Panc1 (cell line): ENCODE measurements around the gene PRKCQ. TPM values are rescaled to one million over a fixed set of nuclear protein-coding genes. Genes with fewer than 3 reads are reported as not detected.

Experiments used
- ATAC-seq: fragments of 200-7000 bp; cut with Tn5 transposase; 2 replicates; pipeline ENCODE4 v1.9.1; 2020; ENCODE audit warnings: mild to moderate bottlenecking, moderate library complexity
- BruUV-seq: library from RNA; stranded (reverse); fragments of 400-500 nt; replicated peaks from 2 replicates; lab custom pipeline; 2021; lab: Mats Ljungman, UMichigan
- CTCF ChIA-PET: fragments of 300-600 bp; sonication (Branson Sonifier 250); formaldehyde crosslinking; loops from one replicate; lab custom pipeline; 2022; ENCODE audit warnings: antibody characterized with exemption; lab: Charles Lee
- POLR2A ChIA-PET: fragments of 300-600 bp; sonication (Branson Sonifier 250); formaldehyde crosslinking; loops from one replicate; lab custom pipeline; 2022; ENCODE audit warnings: antibody characterized with exemption; lab: Charles Lee
- DNase-seq: peaks from one replicate; pipeline ENCODE4 v3.0.0-alpha.2; 2010; ENCODE audit warnings: low read depth, low spot score
- H3K27ac ChIP-seq: 2 replicates; pipeline ENCODE4 v1.5.1; 2011; ENCODE audit warnings: mild to moderate bottlenecking, low read length, inconsistent platforms
- H3K27me3 ChIP-seq: fragments of 200-500 bp; sonication (Bioruptor generic); 2 replicates; pipeline ENCODE4 v1.6.0; 2014; ENCODE audit warnings: low read length, inconsistent platforms; ENCODE audit not compliant: control insufficient read depth, insufficient read depth
- H3K36me3 ChIP-seq: fragments of 200-500 bp; sonication (Bioruptor generic); 2 replicates; pipeline ENCODE4 v1.5.1; 2014; ENCODE audit warnings: inconsistent platforms, mild to moderate bottlenecking, low read length, moderate library complexity; ENCODE audit not compliant: control insufficient read depth, insufficient read depth
- H3K4me1 ChIP-seq: 2 replicates; pipeline ENCODE4 v1.5.1; 2011; ENCODE audit warnings: inconsistent platforms, mild to moderate bottlenecking, low read length, moderate library complexity; ENCODE audit not compliant: control insufficient read depth, insufficient read depth
- H3K4me3 ChIP-seq, 2 experiments: 2 replicates each; pipeline ENCODE4 v1.5.1; 2011 to 2012; ENCODE audit warnings: low read depth in 2 of 2, low read length in 2 of 2, mild to moderate bottlenecking in 2 of 2, inconsistent platforms in 1 of 2, moderate library complexity in 1 of 2
- H3K9me3 ChIP-seq: fragments of 200-500 bp; sonication (Bioruptor generic); 2 replicates; pipeline ENCODE4 v1.5.1; 2014; ENCODE audit warnings: low read depth, mild to moderate bottlenecking, inconsistent platforms, low read length, moderate library complexity; ENCODE audit not compliant: control insufficient read depth, insufficient read depth
- POLR2AphosphoS5 ChIP-seq: IDR thresholded peaks from 2 replicates; pipeline ENCODE4 v1.6.1; 2012; ENCODE audit warnings: mild to moderate bottlenecking, low read depth, low read length, moderate library complexity
- SIN3A ChIP-seq: IDR thresholded peaks from 2 replicates; pipeline ENCODE4 v1.6.1; 2012; ENCODE audit warnings: low read depth, mild to moderate bottlenecking, low read length, moderate library complexity, borderline replicate concordance; ENCODE audit not compliant: insufficient read depth
- TCF7L2 ChIP-seq: IDR thresholded peaks from 2 replicates; pipeline ENCODE4 v1.6.1; 2011; ENCODE audit warnings: mild to moderate bottlenecking, low read depth, low read length, inconsistent platforms
- in situ Hi-C: cut with HindIII; loops from 2 replicates; pipeline ENCODE4 v1.10.0; 2016; ENCODE audit warnings: low sequenced_read_pairs, low pct_unique_long_range_greater_than_20kb
- intact Hi-C: fragments of 100-400 bp; cut with micrococcal nuclease; formaldehyde crosslinking; loops from one replicate; pipeline ENCODE4 v1.10.0; 2022; ENCODE audit not compliant: unreplicated experiment
- total RNA-seq: library from RNA; stranded (reverse); gene quantifications from one replicate; pipeline ENCODE4 v1.2.1, GENCODE V29; 2021; ENCODE audit not compliant: unreplicated experiment
- TF ChIP-seq, protein P1 (sequence below), 2 experiments: IDR thresholded peaks; 2 replicates each; pipeline ENCODE4 v1.6.1; 2011 to 2012; ENCODE audit warnings: low read depth in 2 of 2, control low read depth in 1 of 2, low read length in 1 of 2, mild to moderate bottlenecking in 1 of 2, moderate library complexity in 1 of 2; ENCODE audit not compliant: insufficient read depth in 1 of 2
- TF ChIP-seq, protein P2 (sequence below): fragments of 450-650 bp; IDR thresholded peaks from 2 replicates; pipeline ENCODE4 v1.5.1; 2017; ENCODE audit warnings: mild to moderate bottlenecking

The PRKCQ gene
- total RNA-seq, 1 experiment from 2014 or later = 0.23 TPM

DNA sequence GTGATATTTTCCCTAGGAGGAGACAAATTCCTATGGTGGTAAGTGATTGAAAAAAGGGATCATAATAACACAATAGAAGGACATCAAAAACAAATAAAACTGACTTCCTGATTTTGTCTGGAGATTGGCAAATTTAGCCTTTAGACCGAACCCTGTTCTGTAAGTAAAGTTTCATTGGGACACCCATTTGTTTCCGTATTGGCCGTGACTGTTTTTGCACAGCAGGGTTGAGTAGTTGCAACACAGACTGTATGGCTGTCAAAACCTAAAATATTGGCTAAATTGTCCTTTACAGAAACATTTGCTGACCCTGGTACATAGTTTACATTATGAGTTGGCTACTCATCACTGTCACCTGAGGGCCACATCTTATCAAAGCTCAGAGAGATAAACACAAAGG is 168.6 kb downstream of the PRKCQ start:
- Histone ChIP-seq H3K27me3 (no peaks in the 10 kb centered on the region), H3K4me3 (no peak overlapping the region), H3K36me3 (no peaks in the 10 kb centered on the region), H3K27ac (no peak overlapping the region), H3K4me1 (no peaks in the 10 kb centered on the region), H3K9me3 (no peaks in the 10 kb centered on the region)
- no peak for DNase-seq
- CTCF ChIA-PET = interaction anchor here (0.6 to 1.3 kb wide), 2 partner anchors 10 to 32 kb away, joined by 3 to 4 read pairs; no protein-coding TSS in a partner anchor
- intact Hi-C loops = no loop called here
- no peak for ATAC-seq
- POLR2A ChIA-PET = interaction anchor here (0.6 kb wide), 1 partner anchor 12 kb away, joined by 3 read pairs; no protein-coding TSS in a partner anchor
- TF ChIP-seq TCF7L2 = no peak
- TF ChIP-seq, protein P1, sequence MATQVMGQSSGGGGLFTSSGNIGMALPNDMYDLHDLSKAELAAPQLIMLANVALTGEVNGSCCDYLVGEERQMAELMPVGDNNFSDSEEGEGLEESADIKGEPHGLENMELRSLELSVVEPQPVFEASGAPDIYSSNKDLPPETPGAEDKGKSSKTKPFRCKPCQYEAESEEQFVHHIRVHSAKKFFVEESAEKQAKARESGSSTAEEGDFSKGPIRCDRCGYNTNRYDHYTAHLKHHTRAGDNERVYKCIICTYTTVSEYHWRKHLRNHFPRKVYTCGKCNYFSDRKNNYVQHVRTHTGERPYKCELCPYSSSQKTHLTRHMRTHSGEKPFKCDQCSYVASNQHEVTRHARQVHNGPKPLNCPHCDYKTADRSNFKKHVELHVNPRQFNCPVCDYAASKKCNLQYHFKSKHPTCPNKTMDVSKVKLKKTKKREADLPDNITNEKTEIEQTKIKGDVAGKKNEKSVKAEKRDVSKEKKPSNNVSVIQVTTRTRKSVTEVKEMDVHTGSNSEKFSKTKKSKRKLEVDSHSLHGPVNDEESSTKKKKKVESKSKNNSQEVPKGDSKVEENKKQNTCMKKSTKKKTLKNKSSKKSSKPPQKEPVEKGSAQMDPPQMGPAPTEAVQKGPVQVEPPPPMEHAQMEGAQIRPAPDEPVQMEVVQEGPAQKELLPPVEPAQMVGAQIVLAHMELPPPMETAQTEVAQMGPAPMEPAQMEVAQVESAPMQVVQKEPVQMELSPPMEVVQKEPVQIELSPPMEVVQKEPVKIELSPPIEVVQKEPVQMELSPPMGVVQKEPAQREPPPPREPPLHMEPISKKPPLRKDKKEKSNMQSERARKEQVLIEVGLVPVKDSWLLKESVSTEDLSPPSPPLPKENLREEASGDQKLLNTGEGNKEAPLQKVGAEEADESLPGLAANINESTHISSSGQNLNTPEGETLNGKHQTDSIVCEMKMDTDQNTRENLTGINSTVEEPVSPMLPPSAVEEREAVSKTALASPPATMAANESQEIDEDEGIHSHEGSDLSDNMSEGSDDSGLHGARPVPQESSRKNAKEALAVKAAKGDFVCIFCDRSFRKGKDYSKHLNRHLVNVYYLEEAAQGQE (IDR thresholded peaks at IDR 0.05; ENCODE audit: insufficient read depth in 1 of 2, low read depth in 2 of 2, low read length in 1 of 2) = no peak
- TF ChIP-seq POLR2AphosphoS5 = no peak
- TF ChIP-seq SIN3A = no peak
- TF ChIP-seq, protein P2, sequence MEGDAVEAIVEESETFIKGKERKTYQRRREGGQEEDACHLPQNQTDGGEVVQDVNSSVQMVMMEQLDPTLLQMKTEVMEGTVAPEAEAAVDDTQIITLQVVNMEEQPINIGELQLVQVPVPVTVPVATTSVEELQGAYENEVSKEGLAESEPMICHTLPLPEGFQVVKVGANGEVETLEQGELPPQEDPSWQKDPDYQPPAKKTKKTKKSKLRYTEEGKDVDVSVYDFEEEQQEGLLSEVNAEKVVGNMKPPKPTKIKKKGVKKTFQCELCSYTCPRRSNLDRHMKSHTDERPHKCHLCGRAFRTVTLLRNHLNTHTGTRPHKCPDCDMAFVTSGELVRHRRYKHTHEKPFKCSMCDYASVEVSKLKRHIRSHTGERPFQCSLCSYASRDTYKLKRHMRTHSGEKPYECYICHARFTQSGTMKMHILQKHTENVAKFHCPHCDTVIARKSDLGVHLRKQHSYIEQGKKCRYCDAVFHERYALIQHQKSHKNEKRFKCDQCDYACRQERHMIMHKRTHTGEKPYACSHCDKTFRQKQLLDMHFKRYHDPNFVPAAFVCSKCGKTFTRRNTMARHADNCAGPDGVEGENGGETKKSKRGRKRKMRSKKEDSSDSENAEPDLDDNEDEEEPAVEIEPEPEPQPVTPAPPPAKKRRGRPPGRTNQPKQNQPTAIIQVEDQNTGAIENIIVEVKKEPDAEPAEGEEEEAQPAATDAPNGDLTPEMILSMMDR = no peak
- in situ Hi-C loops = no loop called here
- no TSS peak for BruUV-seq

DNA sequence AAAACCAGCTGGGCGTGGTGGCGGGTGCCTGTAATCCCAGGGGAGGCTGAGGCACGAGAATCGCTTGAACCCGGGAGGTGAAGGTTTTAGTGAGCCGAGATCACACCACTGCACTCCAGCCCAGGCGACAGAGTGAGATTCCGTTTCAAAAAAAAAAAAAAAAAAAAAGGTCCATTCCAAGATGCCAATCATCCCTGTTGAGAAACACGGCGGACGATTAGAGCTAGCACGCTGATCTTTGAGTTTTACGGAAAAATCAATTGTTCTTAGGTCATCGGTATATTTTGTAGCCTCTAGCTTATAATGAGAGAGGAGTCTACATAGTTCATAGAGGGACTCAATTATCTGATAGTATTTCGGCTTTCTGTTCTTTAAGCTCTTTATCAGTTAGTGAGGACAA is 169.2 kb downstream of the PRKCQ start:
- H3K4me3 ChIP-seq = no peak overlapping the region
- ATAC-seq = no peak
- 0 out of 2 replicates have a peak, but pooled peaks cover under 1% of the 10 kb centered on the region for H3K27me3 ChIP-seq
- no peak overlapping the region for H3K27ac ChIP-seq
- BruUV-seq = no TSS peak
- intact Hi-C loops = no loop called here
- TF ChIP-seq TCF7L2 (no peak), POLR2AphosphoS5 (no peak), SIN3A (no peak)
- TF ChIP-seq, protein P2 = no peak
- TF ChIP-seq, protein P1 (IDR thresholded peaks at IDR 0.05; ENCODE audit: insufficient read depth in 1 of 2, low read depth in 2 of 2, low read length in 1 of 2) = no peak
- H3K36me3 ChIP-seq = no peaks in the 10 kb centered on the region
- CTCF ChIA-PET = interaction anchor here (0.6 to 1.3 kb wide), 2 partner anchors 9 to 33 kb away, joined by 3 to 4 read pairs; no protein-coding TSS in a partner anchor
- POLR2A ChIA-PET = no interaction called here
- in situ Hi-C loops = no loop called here
- H3K9me3 ChIP-seq = no peaks in the 10 kb centered on the region
- H3K4me1 ChIP-seq = no peaks in the 10 kb centered on the region
- no peak for DNase-seq
